KMS-11 (cell line): ENCODE measurements around the gene HCN3.

Source experiments
- H2AFZ ChIP-seq: fragments of 200-600 bp; sonication (generic); 2 replicates; pipeline ENCODE4 v1.6.1; 2016; ENCODE audit warnings: antibody characterized with exemption, mixed run types, low read depth
- H3K27ac ChIP-seq: fragments of 200-600 bp; sonication (generic); 2 replicates; pipeline ENCODE4 v1.6.1; 2016; ENCODE audit warnings: mild to moderate bottlenecking, mixed run types
- H3K27me3 ChIP-seq: fragments of 200-600 bp; sonication (generic); 2 replicates; pipeline ENCODE4 v1.6.1; 2017; ENCODE audit warnings: mild to moderate bottlenecking, low read depth, mixed run types, moderate library complexity; ENCODE audit not compliant: insufficient read depth
- H3K36me3 ChIP-seq: fragments of 200-600 bp; sonication (generic); 2 replicates; pipeline ENCODE4 v1.6.1; 2017; ENCODE audit warnings: mild to moderate bottlenecking, mixed run types; ENCODE audit not compliant: insufficient read depth
- H3K4me1 ChIP-seq: fragments of 200-600 bp; sonication (generic); 2 replicates; pipeline ENCODE4 v1.6.1; 2016; ENCODE audit warnings: mild to moderate bottlenecking, low read depth, mixed run types; ENCODE audit not compliant: poor library complexity, severe bottlenecking
- H3K4me2 ChIP-seq: fragments of 200-600 bp; sonication (generic); 2 replicates; pipeline ENCODE4 v1.7.0; 2016; ENCODE audit warnings: mild to moderate bottlenecking, mixed run types
- H3K4me3 ChIP-seq: fragments of 200-600 bp; sonication (generic); IDR thresholded peaks from 2 replicates; pipeline ENCODE4 v1.6.1; 2017; ENCODE audit warnings: low read depth, low read length, mixed read lengths; ENCODE audit not compliant: insufficient read depth
- H3K79me2 ChIP-seq: fragments of 200-600 bp; sonication (generic); 2 replicates; pipeline ENCODE4 v1.6.1; 2016; ENCODE audit warnings: low read depth, mixed run types; ENCODE audit not compliant: insufficient read depth
- H3K9ac ChIP-seq: fragments of 200-600 bp; sonication (generic); 2 replicates; pipeline ENCODE4 v1.6.1; 2016; ENCODE audit warnings: mild to moderate bottlenecking, mixed run types
- H4K20me1 ChIP-seq: fragments of 200-600 bp; sonication (generic); 2 replicates; pipeline ENCODE4 v1.6.1; 2016; ENCODE audit warnings: mild to moderate bottlenecking, mixed run types; ENCODE audit not compliant: insufficient read depth
- TF ChIP-seq, protein P1 (sequence below): fragments of 200-600 bp; sonication (generic); conservative IDR thresholded peaks from 2 replicates; pipeline ENCODE4 v1.6.1; 2017; ENCODE audit warnings: low read depth, mild to moderate bottlenecking, antibody characterized with exemption, low read length, moderate library complexity, mixed read lengths

The HCN3 gene

DNA sequence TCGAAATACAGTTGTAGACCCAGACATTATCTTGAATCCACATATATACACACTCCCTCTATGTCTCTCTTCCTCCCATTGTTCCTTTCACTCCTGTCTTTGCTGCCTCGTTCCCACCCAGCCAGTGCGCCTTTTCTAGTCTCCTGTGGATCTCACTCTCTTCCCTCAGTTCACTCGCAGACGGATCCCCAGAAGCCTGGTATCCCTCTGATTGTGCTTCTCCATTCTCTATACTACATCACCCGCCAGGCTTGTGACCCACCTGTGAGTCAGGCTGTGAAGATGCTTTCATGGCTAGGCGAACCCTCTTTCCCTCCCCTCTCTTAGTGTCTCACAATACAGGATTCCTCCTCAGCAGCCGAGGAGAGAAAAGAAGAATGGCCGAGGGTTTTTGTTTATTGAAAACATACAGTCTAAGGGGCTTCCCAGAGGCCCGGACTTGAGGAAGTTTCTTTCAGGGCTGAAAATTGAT, 1.5 kb downstream of the HCN3 start:
- peaks cover 4% of the 10 kb centered on the region for H3K27me3 ChIP-seq
- H3K9ac ChIP-seq: no peak overlapping the region
- H3K4me2 ChIP-seq: peak overlapping the region; percentile 99
- H3K4me3 ChIP-seq: no peak overlapping the region
- H4K20me1 ChIP-seq: no peaks in the 10 kb centered on the region
- no peak overlapping the region; the same call in 1 of the 2 replicates for H2AFZ ChIP-seq
- no peak overlapping the region for H3K27ac ChIP-seq
- peaks cover 24% of the 10 kb centered on the region for H3K4me1 ChIP-seq
- no peaks in the 10 kb centered on the region for H3K36me3 ChIP-seq
- no peaks in the 10 kb centered on the region for H3K79me2 ChIP-seq
- TF ChIP-seq, protein P1, sequence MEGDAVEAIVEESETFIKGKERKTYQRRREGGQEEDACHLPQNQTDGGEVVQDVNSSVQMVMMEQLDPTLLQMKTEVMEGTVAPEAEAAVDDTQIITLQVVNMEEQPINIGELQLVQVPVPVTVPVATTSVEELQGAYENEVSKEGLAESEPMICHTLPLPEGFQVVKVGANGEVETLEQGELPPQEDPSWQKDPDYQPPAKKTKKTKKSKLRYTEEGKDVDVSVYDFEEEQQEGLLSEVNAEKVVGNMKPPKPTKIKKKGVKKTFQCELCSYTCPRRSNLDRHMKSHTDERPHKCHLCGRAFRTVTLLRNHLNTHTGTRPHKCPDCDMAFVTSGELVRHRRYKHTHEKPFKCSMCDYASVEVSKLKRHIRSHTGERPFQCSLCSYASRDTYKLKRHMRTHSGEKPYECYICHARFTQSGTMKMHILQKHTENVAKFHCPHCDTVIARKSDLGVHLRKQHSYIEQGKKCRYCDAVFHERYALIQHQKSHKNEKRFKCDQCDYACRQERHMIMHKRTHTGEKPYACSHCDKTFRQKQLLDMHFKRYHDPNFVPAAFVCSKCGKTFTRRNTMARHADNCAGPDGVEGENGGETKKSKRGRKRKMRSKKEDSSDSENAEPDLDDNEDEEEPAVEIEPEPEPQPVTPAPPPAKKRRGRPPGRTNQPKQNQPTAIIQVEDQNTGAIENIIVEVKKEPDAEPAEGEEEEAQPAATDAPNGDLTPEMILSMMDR: 0 out of 2 replicates have a peak, but pooled peaks have one; percentile 23

DNA sequence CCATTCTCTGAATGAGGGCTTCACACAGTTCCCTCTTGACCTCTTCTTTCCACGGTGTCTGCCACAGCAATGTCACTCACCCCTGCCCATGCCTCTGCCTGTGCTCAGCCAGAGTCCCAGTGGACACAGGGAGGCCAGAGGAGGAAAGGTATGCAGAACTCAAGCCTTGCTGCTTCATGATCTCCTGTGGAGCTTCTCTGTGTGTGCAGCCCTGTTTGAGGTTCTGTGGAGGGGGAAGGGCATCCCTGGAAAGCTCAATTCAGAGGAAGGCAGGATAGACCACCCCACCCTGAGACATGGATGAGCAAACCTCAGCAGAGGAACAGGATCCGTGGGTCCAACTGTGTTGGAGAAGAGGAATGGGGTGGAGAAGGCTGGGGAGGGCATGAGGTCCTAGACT, 2.0 kb downstream of the HCN3 start:
- Histone ChIP-seq H3K79me2 (no peaks in the 10 kb centered on the region), H3K4me3 (no peak overlapping the region), H3K27me3 (peaks cover 4% of the 10 kb centered on the region), H3K36me3 (no peaks in the 10 kb centered on the region), H3K27ac (no peak overlapping the region), H2AFZ (no peak overlapping the region), H3K9ac (no peak overlapping the region), H3K4me1 (peaks cover 22% of the 10 kb centered on the region), H4K20me1 (no peaks in the 10 kb centered on the region), H3K4me2 (peak overlapping the region; percentile 2; the same call in 1 of the 2 replicates)
- TF ChIP-seq, protein P1: no peak

DNA sequence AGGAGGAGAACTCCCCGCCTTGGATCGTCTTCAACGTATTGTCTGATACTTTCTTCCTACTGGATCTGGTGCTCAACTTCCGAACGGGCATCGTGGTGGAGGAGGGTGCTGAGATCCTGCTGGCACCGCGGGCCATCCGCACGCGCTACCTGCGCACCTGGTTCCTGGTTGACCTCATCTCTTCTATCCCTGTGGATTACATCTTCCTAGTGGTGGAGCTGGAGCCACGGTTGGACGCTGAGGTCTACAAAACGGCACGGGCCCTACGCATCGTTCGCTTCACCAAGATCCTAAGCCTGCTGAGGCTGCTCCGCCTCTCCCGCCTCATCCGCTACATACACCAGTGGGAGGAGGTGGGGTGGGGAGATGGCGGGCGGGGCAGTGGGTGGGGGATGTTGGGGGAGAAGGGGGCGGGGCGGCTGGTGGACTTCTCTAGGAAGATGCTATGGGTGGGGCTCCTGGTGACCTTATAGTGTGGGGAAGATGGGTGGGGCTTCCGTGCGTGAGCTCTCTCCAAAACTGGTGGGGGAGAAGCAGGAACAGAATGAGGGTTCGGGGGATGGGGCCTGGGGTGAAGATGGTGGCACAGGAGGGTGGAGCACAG, 5.3 kb downstream of the HCN3 start:
- Histone ChIP-seq H3K4me1 (peaks cover 12% of the 10 kb centered on the region), H3K9ac (no peak overlapping the region), H3K36me3 (no peaks in the 10 kb centered on the region), H2AFZ (no peak overlapping the region), H3K27ac (no peak overlapping the region), H3K79me2 (no peaks in the 10 kb centered on the region), H3K4me2 (no peak overlapping the region), H4K20me1 (no peaks in the 10 kb centered on the region), H3K27me3 (peaks cover 9% of the 10 kb centered on the region), H3K4me3 (no peak overlapping the region)
- TF ChIP-seq, protein P1: no peak

DNA sequence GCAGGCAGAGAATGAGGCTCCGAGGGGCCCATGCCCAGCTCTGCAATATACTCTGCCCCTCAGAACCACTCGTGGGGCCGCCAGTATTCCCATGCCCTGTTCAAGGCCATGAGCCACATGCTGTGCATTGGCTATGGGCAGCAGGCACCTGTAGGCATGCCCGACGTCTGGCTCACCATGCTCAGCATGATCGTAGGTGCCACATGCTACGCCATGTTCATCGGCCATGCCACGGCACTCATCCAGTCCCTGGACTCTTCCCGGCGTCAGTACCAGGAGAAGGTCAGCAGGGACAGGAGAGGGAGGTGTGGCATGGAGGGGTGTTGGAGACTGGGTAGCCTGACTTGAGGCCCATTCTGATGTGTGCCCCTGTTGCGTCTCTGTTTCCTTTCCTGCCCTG, 7.2 kb downstream of the HCN3 start:
- H3K4me2 ChIP-seq: no peak overlapping the region
- TF ChIP-seq, protein P1: no peak
- H3K27me3 ChIP-seq: peaks cover 9% of the 10 kb centered on the region; the same call in 1 of the 2 replicates

More for the DNA sequence above, 7.2 kb downstream of the HCN3 start:
- H3K4me1 ChIP-seq: no peaks in the 10 kb centered on the region
- H3K27ac ChIP-seq: no peak overlapping the region
- H4K20me1 ChIP-seq: no peaks in the 10 kb centered on the region
- no peak overlapping the region for H3K4me3 ChIP-seq
- no peak overlapping the region for H3K9ac ChIP-seq
- no peak overlapping the region for H2AFZ ChIP-seq
- H3K79me2 ChIP-seq: no peaks in the 10 kb centered on the region
- H3K36me3 ChIP-seq: no peaks in the 10 kb centered on the region
